Activated CD4-positive, alpha-beta T cell treated with anti-CD3 and anti-CD28 coated beads, Interleukin-2, amount 10 ng/mL, durations not matched to agents 7 days and 5 days (primary cell): ENCODE measurements around the gene CFAP74. TPM values are rescaled to one million over a fixed set of nuclear protein-coding genes. Genes with fewer than 3 reads are reported as not detected.

Experiments used
- CTCF ChIA-PET: fragments of 350-600 bp; sonication (Branson Sonifier 250); formaldehyde crosslinking; loops from one replicate; lab custom pipeline; 2021; ENCODE audit warnings: antibody characterized with exemption; lab: Charles Lee
- POLR2A ChIA-PET: fragments of 350-600 bp; sonication (Branson Sonifier 250); formaldehyde crosslinking; loops from one replicate; lab custom pipeline; 2021; ENCODE audit warnings: antibody characterized with exemption; lab: Charles Lee
- DNase-seq: peaks from one replicate; pipeline ENCODE4 v3.0.0-alpha.2; 2020
- H3K27ac Mint-ChIP-seq: one replicate; pipeline ENCODE4 v1.8.0; 2021; ENCODE audit warnings: mild to moderate bottlenecking, moderate library complexity, mixed read lengths
- H3K27me3 Mint-ChIP-seq: one replicate; pipeline ENCODE4 v1.8.0; 2021; ENCODE audit warnings: mixed read lengths
- H3K36me3 Mint-ChIP-seq: one replicate; pipeline ENCODE4 v1.8.0; 2021; ENCODE audit warnings: low read depth, mixed read lengths
- H3K4me1 Mint-ChIP-seq: one replicate; pipeline ENCODE4 v1.8.0; 2021; ENCODE audit warnings: mixed read lengths
- H3K4me3 Mint-ChIP-seq: one replicate; pipeline ENCODE4 v1.8.0; 2021; ENCODE audit warnings: mild to moderate bottlenecking, moderate library complexity, mixed read lengths
- H3K9me3 Mint-ChIP-seq: one replicate; pipeline ENCODE4 v1.8.0; 2021; ENCODE audit warnings: mixed read lengths
- total RNA-seq, 2 experiments: library from RNA; stranded (reverse); gene quantifications; one replicate each; pipeline ENCODE4 v1.2.3, GENCODE V29; 2021

The CFAP74 gene
- total RNA-seq, 2 experiments from 2014 or later = not detected

DNA sequence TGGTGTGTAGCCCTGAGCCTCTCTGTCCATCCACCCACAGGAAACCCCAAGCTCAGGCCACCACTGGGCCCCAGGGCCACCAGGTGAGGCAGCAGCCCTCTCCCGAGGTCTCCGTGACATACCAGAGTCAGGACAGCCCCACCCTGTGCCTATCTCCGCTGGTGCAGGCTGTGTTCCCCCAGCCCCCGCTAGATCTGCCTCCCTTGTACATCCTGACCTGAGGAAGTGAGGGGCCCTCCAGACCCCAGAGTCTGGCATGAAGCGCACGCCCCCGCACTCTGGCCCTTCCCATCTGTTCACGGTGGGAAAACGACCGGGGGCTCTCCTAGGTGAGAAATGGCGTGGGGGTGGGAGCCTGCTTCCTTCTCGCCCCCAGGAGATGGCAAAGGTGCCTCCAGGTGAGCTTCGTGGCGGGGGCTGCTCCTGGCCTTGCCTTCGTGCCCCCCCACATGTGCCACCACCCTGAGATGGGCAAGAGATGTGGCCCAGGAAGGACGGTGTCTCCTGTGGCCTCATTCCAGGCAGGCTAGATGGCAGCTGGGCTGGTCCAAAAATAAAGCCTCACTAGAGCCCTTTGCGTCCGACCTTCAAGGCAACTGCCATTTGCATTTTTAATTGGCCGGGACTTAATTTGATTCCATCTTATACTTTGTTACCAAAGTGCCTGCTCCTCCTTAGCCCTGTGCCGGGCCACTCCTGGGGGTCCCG is 18.6 kb upstream of the CFAP74 start:
- Mint-ChIP-seq H3K36me3 (no peaks in the 10 kb centered on the region), H3K27me3 (peaks cover 33% of the 10 kb centered on the region)
- CTCF ChIA-PET = interaction anchor here (1.2 kb wide), 2 partner anchors 22 to 62 kb away, joined by 5 read pairs; no protein-coding TSS in a partner anchor

DNA sequence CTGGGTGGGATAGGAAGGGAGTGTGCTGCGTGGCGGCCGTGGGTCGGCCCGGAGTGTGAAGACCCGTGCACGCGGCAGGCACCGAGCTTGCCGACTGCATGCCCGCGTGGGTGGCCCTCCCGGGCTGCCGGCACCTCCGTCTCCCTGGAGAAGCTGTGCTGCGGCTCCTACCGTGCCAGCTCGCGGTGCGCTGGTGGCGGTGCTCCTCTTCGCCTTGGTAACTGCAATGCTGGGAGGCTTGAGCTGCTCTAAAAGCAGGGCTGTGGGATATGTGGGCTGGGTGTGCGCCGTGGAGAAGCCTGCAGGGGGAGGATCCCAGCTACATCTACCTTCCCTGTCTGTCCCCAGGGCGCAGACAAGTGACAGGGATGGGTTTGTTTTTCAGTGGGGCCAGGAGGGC is 18.0 kb upstream of the CFAP74 start:
- H3K4me3 Mint-ChIP-seq = no peak overlapping the region
- no peak overlapping the region for H3K27ac Mint-ChIP-seq
- no peak for DNase-seq
- H3K27me3 Mint-ChIP-seq = peaks cover 40% of the 10 kb centered on the region
- H3K9me3 Mint-ChIP-seq = no peaks in the 10 kb centered on the region
- H3K4me1 Mint-ChIP-seq = peaks cover 4% of the 10 kb centered on the region
- CTCF ChIA-PET = interaction anchor here (0.9 to 1.5 kb wide), 4 partner anchors 12 to 62 kb away, joined by 3 to 5 read pairs (median 4); no protein-coding TSS in a partner anchor
- no peaks in the 10 kb centered on the region for H3K36me3 Mint-ChIP-seq
- POLR2A ChIA-PET = no interaction called here

More for the DNA sequence above, 18.6 kb upstream of the CFAP74 start:
- DNase-seq = no peak
- no peak overlapping the region for H3K27ac Mint-ChIP-seq
- H3K4me1 Mint-ChIP-seq = peaks cover 4% of the 10 kb centered on the region
- no peak overlapping the region for H3K4me3 Mint-ChIP-seq
- H3K9me3 Mint-ChIP-seq = no peaks in the 10 kb centered on the region
- POLR2A ChIA-PET = no interaction called here

DNA sequence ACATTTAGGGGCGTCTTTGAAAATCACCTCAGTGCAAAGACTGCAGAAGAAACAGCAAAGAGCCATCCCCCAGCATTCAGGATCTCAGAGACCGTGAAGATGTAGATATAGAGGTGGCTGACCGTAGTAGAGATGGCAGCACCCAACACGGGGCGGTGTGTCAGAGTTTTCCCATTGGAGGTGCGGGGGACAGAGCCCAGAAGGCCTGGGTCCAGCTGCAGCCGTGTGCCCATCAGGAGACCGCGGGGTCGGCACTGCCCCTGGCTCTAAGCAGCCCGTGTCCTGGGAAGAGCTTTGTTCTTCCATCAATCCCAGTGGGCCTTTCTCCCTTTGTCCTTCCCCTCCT is 16.7 kb upstream of the CFAP74 start:
- ChIA-PET POLR2A (no interaction called here), CTCF (interaction anchor here (1.5 kb wide), 1 partner anchor 11 kb away, joined by 4 read pairs; no protein-coding TSS in a partner anchor)
- Mint-ChIP-seq H3K9me3 (no peaks in the 10 kb centered on the region), H3K36me3 (no peaks in the 10 kb centered on the region), H3K27ac (no peak overlapping the region), H3K4me3 (no peak overlapping the region), H3K4me1 (peaks cover 4% of the 10 kb centered on the region), H3K27me3 (peaks cover 45% of the 10 kb centered on the region)
- no peak for DNase-seq

DNA sequence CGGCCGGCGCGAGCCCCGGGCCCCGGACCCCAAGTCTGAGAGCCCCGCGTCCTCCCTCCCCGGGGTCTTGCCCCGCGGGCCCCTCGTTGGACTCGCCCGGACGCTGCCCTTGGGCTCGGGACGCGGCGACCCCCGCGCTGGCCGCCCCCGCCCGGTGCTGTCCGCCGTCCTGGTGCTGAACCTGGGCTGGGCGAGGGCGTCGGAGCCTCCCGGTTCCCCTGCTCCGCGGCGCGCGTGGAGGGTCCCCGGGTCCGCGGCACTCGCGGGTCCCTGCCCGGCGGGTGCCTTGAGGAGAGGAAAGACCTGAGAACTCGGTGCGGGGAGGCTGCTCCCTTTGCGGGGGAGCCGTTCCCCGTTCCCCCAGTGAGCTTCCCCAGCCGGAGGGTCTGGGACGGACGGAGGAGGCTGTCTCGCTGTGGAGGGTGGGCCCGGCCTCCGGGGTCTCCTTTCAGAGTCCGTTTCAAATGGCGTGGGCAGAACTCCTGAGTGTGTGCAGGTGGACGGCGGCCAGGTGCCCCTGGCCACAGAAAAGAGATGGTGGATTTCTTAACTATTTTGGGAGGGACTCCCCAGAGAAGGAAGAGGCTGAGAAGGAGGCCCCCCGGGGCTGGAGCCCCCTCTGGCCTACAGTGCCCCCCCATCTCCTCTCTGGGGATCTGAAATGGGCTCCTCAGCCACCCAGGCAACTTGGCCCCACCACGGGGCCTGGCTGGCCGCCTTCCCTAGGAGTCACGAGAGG is 16.2 kb upstream of the CFAP74 start:
- no peak for DNase-seq
- peaks cover 4% of the 10 kb centered on the region for H3K4me1 Mint-ChIP-seq
- no peak overlapping the region for H3K27ac Mint-ChIP-seq
- no peak overlapping the region for H3K4me3 Mint-ChIP-seq
- POLR2A ChIA-PET = no interaction called here
- CTCF ChIA-PET = interaction anchor here (1.0 to 1.5 kb wide), 2 partner anchors 10 to 25 kb away, joined by 3 to 4 read pairs; no protein-coding TSS in a partner anchor
- H3K27me3 Mint-ChIP-seq = peaks cover 46% of the 10 kb centered on the region
- no peaks in the 10 kb centered on the region for H3K9me3 Mint-ChIP-seq
- H3K36me3 Mint-ChIP-seq = no peaks in the 10 kb centered on the region

DNA sequence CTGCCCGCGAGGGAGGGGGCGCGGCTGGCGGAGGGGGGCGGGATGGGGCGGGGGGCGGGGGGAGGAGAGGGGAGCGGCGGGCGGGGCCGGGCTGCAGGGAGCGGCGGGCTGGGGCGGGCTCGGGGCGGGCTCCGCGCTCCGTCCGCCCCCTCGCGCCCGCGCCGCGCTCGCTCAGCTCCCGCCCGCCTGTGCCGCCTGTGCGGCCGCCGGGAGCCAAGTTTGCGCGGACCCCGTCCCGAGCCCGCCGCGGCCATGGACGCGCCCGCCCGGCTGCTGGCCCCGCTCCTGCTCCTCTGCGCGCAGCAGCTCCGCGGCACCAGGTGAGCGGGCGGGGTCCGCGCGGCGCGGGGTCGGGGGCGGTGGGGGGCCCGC is 15.6 kb upstream of the CFAP74 start, which contains the start of gene GABRD:
TSS of gene GABRD (plus strand) at position 174 of the 372 bp plus-strand sequence. CDS start at position 253, 79 bp downstream.
- Mint-ChIP-seq H3K36me3 (no peaks in the 10 kb centered on the region), H3K4me1 (peaks cover 4% of the 10 kb centered on the region), H3K27ac (no peak within 1 kb of the TSS), H3K27me3 (peaks cover 50% of the 10 kb centered on the region), H3K9me3 (no peaks in the 10 kb centered on the region), H3K4me3 (no peak within 1 kb of the TSS)
- POLR2A ChIA-PET = no interaction called here
- no peak for DNase-seq
- CTCF ChIA-PET = interaction anchor here (1.0 kb wide), 1 partner anchor 26 kb away, joined by 3 read pairs; no protein-coding TSS in a partner anchor

DNA sequence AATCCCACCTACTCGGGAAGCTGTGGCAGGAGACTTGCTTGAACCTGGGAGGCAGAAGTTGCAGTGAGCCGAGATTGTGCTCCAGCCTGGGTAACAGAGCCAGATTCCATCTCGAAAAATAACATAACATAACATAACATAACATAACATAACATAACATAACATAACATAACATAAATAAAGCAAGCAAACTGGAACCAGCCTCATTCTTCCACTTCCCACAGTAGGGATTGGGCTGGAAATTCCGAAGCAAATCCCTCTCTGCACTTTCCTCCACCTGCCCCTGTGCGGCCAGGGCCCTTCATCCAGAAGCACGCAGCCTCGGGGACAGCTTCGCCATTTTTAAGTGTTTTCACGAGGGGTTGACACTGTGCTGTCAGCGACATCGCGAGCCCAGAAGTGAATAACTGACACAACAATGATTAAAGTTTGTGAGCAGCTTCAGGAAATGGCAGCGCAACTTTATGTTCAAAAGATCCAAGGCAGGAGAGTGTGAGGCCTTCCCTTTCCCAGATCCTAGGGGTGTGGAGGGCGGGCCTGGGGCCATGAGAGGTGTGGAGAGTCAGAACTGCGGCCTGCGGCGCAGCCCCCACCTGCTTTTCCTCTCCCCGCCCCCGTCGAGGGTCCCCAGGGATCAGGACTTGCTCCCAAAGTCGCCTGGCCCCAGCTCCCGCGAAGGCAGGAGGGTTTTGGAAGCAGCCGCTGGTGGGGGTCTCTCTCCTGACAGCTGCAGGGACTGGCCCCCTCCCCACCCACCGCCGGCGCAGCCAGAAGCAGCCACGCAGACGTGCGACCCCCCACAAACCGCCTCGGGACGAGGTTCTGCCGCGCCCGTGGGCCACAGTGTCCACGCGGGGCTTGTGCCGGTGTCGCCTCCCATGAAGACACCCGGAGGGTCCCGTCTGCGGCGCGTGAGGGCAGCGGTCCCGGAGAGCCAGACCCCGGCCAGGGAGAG is 14.9 kb upstream of the CFAP74 start:
- no peak overlapping the region for H3K4me3 Mint-ChIP-seq
- ChIA-PET CTCF (interaction anchor here (0.6 to 1.0 kb wide), 2 partner anchors 27 to 87 kb away, joined by 3 read pairs; no protein-coding TSS in a partner anchor), POLR2A (no interaction called here)
- DNase-seq = no peak
- no peaks in the 10 kb centered on the region for H3K9me3 Mint-ChIP-seq
- H3K36me3 Mint-ChIP-seq = no peaks in the 10 kb centered on the region
- peaks cover 4% of the 10 kb centered on the region for H3K4me1 Mint-ChIP-seq
- peaks cover 48% of the 10 kb centered on the region for H3K27me3 Mint-ChIP-seq
- no peak overlapping the region for H3K27ac Mint-ChIP-seq

DNA sequence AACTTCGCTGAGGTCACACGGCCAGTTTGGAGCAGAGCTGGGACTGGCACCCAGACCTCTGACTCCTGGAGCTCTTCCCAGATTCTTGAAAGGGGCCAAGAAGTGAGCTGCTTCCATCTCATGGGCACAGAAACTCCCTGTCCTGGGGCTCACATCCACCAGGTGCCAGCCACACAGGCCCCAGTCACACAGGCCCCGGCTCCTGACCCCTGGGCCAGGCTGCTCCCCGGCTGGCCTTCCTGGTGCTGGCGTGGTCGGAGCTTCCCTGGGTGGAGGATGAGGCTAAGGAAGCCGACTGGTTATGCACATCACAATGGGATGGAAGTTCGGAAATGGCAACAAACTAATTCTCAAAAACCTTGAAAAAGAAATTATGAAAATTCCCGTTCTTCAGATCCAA is 12.5 kb upstream of the CFAP74 start:
- no peak overlapping the region for H3K4me3 Mint-ChIP-seq
- peaks cover 44% of the 10 kb centered on the region for H3K27me3 Mint-ChIP-seq
- no peaks in the 10 kb centered on the region for H3K9me3 Mint-ChIP-seq
- POLR2A ChIA-PET = no interaction called here
- CTCF ChIA-PET = no interaction called here
- no peak for DNase-seq
- no peak overlapping the region for H3K27ac Mint-ChIP-seq
- no peaks in the 10 kb centered on the region for H3K36me3 Mint-ChIP-seq
- peaks cover 4% of the 10 kb centered on the region for H3K4me1 Mint-ChIP-seq

DNA sequence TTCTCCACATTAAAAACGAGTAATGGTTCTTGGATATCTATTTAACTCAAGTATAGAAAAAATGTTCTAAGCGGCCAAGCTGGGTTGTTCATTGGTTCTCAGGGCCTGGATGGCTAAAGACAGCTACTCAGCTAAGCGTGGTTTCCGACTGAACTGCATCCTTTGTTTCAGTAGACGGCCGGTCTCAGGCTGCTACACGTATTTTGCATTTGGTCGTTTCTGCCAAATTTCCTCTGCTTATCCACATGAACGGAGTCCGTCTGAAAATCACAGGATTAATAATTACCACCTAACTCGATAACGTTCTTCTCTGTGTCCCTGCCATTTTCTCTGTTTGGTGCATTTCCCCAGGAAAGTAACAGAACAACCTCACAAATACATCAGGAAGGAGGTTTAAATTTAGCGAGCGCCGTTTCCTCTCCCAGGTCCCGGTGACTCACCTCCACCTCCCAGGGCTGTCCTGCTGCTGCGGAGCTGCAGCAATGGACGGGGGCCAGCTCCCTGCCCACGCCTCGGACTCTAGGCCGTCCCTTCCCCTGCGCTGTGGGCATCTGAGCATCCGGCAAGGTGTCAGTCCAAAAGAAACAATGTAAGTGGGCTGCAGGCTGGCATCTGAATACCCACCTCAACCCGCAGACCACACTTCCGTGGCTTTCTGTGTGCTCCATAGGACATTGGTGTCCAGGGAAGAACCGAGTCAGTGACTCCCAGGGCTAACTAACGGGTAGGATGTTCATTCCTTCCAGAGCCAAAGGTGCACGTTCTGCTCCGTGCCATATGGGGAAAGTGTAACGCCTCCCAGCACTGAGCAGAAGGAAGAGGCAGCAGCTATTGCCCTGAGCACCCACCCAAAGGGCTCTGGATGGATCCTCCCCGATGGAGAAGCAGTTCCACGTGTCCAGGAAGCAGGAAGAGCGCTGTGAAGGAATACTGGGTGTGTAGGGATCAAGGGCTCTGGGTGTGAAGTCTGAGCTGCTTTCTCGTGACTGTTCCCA is 11.5 kb upstream of the CFAP74 start:
- Mint-ChIP-seq H3K36me3 (no peaks in the 10 kb centered on the region), H3K4me3 (no peak overlapping the region), H3K27me3 (peaks cover 34% of the 10 kb centered on the region), H3K27ac (no peak overlapping the region), H3K4me1 (peaks cover 4% of the 10 kb centered on the region), H3K9me3 (no peaks in the 10 kb centered on the region)
- POLR2A ChIA-PET = no interaction called here
- CTCF ChIA-PET = no interaction called here
- DNase-seq = no peak

DNA sequence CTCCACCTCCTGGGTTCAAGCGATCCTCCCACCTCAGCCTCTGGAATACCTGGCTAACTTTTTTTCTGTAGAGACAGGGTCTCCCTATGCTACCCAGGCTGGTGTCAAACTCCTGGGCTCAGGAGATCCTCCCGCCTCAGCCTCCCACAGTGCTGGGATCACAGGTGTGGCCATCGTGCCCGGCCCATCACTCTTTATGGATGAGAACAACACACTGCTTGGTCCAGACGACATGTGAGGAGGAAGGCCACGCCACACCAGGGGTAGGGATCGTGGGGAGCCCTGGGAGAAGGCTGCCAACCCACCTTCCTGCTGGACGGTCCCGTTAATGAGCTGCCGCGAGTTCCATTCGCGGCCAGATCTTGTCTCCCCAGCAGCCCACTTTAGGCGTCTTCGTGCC is 10.6 kb upstream of the CFAP74 start:
- CTCF ChIA-PET = interaction anchor here (0.9 kb wide), 1 partner anchor 31 kb away, joined by 3 read pairs; no protein-coding TSS in a partner anchor
- H3K27me3 Mint-ChIP-seq = peaks cover 30% of the 10 kb centered on the region

DNA sequence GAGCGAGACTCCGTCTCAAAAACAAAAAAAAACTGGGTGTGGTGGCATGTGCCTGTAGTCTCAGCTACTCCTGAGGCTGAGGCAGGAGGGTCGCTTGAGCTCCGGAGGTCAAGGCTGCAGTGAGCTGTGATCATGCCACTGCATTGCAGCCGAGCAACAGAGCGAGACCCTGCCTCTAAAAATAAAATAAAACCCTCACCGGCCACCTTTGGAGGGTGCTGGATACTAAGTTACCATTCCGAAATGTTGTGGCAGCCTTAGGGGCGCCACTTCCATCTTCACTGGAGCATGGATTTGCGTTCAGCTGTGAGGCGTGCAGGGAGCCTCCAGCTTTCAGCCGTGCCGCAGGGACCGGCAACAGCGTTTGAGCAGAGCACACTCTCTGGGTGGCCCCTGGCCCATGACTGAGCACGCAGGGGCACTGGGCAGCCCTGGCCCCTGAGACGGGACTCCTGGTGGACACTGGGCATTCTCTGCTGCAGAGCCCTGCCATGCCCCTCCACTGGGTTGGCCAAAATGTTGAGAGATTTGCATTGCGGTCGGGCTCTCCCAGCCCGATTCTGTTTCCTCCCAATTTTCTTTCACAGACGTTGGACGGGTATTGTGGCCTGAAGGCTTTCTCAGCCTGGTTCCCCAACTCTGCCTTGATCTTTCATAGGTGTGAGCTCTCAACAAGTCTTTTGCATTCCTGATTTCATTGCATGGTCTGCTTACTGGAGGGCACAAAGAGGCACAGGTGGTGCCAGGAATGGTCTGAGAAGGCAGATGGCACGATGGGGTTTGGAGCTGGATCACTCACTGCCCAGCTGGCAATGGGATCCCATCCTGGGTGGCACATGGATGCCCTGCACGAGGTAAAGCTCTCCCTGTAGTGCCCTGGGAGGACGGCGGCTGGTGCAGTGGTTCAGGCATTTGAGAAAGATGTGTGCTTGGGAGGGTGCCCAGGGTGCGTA is 5.8 kb upstream of the CFAP74 start:
- no peak for DNase-seq
- no peak overlapping the region for H3K27ac Mint-ChIP-seq
- H3K4me1 Mint-ChIP-seq = no peaks in the 10 kb centered on the region
- H3K9me3 Mint-ChIP-seq = no peaks in the 10 kb centered on the region
- H3K4me3 Mint-ChIP-seq = no peak overlapping the region
- ChIA-PET POLR2A (interaction anchor here (0.5 kb wide), 1 partner anchor 356 kb away, joined by 3 read pairs; no protein-coding TSS in a partner anchor), CTCF (interaction anchor here (1.5 kb wide), 1 partner anchor 11 kb away, joined by 4 read pairs; no protein-coding TSS in a partner anchor)
- H3K27me3 Mint-ChIP-seq = peaks cover 21% of the 10 kb centered on the region
- H3K36me3 Mint-ChIP-seq = no peaks in the 10 kb centered on the region

More for the DNA sequence above, 10.6 kb upstream of the CFAP74 start:
- DNase-seq = no peak
- no peak overlapping the region for H3K27ac Mint-ChIP-seq
- H3K4me3 Mint-ChIP-seq = no peak overlapping the region
- no peaks in the 10 kb centered on the region for H3K36me3 Mint-ChIP-seq
- POLR2A ChIA-PET = no interaction called here
- H3K4me1 Mint-ChIP-seq = peaks cover 4% of the 10 kb centered on the region
- H3K9me3 Mint-ChIP-seq = no peaks in the 10 kb centered on the region
